ENCODE results near the gene TMEM132C.
"Not testable (repeated sequence)": the region's sequence is repeated elsewhere in the genome, so short reads cannot be mapped to it uniquely, and the experiment has no call there.

TMEM132C gene

DNA sequence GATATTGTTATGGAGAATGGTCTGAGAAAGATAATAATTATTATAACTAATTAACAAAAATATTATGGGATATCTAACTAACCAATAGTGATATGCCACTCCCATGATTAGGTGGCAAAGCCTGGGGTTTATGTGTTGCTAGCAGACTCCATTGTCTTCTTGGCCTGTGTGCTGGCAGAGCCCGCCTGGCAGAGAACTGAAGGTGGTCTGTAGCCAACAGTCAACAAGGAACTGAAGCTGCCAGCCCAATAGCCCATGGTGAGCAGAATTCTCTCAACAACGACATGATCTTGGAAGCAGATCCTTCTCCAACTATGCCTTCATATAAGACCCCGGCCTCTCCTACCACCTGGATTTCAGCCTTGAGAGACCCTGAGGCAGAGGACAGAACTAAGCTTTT, 298.0 kb downstream of the TMEM132C start:
- DNase-seq (ENCODE audit: low read depth): no peak

DNA sequence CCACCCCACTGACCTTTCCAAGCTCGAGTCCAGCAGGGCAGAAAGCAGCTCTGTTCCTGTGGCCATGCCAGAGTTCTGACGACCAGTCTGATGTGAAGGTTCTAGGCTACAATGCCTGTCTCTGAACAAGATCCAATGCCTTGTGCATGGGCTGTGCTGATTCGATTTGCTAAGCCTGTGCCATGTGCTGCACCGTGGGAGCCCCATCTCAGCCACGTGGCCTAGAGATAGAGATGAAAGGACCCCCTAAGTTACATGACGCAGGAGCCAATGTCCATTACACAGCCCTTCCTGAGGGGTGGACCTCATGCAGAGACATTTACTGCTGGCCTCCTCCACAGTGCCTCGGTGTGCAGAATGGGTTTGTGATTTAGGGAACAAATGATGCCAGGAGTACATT, 300.8 kb downstream of the TMEM132C start:
- DNase-seq (ENCODE audit: low read depth): no peak

DNA sequence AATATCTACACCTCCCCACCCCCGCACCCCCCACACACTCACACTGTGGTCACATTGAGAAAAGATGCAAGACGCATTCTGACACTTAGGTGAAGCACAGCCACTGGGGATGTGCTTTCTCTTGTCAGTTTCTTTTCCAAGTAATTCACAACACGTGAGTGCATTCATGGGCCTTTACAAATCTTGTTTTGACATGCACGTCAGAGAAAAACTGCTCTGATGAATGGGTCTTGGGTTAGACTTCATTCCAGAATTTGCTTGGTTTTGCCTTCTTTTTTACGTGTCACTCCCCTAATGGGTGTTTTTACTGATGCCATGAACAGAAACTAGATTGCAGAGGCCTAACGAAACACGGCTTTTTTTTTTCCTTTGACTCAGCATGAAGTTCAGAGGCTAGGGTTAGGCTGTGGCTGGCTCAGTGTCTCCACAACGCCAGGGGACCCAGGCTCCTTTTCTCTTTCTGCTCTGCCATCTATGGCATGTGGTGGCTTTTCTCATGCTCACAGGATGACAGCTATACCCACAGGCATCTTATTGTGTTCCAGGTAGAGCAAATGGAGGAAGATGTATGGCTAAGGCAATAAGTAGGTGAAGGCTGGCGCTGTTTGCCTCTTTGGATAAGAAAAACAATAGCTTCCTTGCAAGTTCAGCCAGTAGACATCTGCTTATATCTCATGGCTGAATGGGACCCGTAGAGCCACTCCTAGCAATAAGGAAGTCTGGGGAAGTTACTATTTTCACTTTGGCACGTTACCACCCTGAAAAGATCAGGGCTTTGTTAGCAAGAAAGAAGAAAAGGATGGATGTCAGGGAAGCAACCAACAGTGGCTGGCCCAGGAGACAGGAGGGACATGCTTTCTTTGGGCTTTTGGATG, 303.5 kb downstream of the TMEM132C start:
- no peak for DNase-seq (ENCODE audit: low read depth)

DNA sequence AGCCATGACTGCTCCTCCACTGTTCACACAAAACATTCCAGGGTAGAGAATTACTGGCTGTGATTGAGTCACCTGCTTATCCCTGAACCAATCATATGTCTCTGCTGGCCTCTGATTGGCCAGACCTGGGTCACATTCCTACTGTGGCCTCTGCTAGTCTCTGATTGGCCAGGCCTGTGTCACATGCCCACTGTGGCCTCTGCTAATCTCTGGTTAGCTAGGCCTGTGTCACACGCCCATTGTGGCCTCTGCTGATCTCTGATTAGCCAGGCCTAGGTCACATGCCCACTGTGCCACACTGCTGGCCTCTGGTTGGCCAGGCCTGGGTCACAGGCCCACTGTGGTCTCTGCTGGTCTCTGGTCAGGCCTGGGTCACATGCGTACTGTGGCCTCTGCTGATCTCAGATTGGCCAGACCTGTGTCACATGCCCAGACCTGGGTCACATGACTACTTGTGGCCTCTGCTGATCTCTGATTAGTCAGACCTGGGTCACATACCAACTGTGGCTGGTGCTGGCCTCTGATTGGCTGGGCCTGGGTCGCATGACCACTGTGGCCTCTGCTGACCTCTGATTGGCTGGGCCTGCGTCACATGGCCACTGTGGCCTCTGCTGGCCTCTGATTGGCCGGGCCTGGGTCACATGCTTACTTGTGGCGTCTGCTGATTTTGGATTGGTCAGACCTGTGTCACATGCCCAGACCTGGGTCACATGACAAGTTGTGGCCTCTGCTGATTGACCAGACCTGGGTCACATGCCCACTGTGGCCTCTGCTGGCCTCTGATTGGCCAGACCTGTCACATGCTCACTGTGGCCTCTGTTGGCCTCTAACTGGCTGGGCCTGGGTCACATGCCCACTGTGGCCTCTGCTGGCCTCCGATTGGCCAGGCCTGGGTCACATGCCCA, 305.2 kb downstream of the TMEM132C start:
- DNase-seq (ENCODE audit: low read depth): no peak

DNA sequence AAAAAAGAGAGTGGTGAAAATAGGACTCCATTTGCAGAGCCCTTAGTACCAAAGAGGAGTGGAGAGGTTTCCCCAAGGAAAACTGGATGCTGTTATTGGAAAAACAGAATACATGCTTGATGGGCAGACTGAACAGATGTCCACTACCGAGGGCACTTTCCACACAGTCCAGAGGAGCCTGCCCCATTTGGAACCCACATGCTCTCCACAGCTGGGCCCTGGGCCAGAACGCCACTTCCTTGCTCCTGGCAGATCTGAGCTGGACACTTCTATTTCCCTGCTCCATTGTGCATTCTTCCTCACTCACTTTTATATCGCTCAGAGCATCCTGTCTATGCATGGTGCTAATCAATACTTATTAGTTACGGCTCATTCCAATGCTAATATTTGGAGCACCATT, 306.9 kb downstream of the TMEM132C start:
- no peak for DNase-seq (ENCODE audit: low read depth)

DNA sequence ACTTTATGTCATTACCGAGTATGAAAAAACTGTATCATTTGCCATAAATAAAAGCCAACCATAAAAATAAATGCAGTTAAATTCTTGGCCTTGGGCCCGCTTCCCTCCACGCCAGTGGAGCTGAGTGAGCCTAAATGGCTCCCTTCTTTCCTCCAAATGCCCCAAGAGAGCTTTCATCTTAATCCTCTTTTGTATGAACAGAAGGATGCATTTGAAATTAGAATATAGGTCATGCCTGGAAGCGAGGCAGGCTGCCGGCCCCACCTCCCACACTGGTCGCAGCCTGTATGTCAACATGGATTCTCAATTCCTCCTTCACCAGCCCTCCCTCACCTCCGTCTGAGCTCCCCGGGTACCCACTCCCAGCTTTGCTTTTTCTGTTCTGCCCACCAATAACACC, 311.1 kb downstream of the TMEM132C start:
- no peak for DNase-seq (ENCODE audit: low read depth)

DNA sequence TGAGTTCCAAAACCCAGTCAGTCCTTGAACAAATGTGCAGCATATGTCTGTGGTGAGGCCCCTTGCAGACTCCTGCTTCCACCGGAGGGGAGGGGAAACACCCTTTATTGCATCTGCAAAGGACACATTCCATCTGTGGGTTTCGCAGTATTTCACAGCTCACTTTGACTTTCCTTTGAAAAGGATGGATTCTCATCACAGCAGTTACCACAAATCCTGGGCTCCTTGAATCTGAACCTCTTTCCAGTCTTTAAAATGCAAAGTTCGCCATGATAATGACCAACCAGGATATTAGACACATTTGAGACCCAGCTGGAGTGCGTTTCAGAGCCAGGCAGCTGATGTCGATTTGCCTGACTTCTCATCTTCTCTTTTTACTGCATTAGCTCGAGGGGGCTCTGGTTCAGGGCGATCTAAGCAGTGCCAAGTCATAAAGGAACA, 314.4 kb downstream of the TMEM132C start:
- DNase-seq (ENCODE audit: low read depth): no peak

DNA sequence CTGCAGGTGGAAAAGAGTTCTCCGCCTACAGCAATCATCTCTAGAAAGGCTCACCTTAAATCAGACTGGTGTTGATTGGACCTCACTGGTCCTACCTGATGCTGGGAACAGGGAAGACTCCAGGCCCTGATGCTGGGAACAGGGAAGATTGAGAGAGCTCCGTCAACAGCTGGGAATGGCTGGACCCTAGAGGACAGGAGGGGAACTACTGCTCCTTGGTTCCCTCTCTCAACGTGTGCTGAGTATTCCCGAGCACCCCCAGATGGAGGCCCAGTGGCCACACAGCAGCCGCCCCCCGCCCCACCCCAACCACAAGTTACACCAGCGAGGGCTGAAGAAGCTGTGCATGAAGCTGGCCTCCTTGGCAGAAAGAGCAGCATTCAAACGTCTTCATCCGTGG, 316.5 kb downstream of the TMEM132C start:
- DNase-seq (ENCODE audit: low read depth): no peak

DNA sequence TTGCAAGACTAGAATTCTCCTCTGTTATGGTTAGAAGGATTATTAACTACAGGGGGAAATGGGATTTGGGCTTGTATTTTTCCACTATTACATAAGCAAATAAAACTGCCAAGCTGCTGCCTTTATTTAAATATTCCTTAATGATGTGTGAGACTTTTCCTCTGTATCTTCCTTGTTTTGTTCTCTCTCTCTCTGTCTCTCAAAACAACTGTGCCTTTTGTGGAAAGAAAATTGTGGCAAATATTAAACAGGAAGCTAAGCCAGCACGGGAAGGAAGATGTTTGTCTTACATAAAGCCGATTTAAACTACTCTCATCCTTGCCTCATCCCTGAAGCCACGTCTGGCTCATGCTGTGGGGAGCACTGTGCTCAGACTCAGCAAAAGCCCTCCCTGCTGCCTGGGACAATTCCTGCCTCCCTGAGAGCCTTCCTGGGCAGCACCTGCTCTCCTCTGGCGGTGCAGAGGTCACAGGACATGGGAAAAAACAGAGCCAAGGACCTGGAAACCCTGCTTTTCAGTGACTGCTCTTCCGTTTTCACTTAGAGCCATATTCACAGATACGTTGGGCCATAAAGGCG, 319.6 kb downstream of the TMEM132C start:
- DNase-seq (ENCODE audit: low read depth): no peak

DNA sequence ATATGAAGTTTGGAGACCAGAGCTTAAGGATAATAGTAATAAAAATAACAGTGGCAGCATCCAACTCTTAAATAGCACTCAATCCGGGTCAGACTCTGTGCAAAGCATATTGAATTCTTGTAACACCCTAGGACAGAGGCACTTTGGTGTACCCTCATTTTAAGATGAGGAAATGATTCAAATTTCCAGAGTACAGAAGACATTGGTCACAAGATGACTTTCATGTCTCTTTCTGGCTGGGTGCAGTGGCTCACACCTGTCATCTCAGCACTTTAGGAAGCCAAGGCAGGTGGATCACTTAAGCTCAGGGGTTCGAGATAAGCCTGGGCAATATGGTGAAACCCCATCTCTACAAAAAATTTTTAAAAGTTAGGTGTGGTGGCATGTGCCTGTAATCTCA, 320.9 kb downstream of the TMEM132C start:
- no peak for DNase-seq (ENCODE audit: low read depth)

DNA sequence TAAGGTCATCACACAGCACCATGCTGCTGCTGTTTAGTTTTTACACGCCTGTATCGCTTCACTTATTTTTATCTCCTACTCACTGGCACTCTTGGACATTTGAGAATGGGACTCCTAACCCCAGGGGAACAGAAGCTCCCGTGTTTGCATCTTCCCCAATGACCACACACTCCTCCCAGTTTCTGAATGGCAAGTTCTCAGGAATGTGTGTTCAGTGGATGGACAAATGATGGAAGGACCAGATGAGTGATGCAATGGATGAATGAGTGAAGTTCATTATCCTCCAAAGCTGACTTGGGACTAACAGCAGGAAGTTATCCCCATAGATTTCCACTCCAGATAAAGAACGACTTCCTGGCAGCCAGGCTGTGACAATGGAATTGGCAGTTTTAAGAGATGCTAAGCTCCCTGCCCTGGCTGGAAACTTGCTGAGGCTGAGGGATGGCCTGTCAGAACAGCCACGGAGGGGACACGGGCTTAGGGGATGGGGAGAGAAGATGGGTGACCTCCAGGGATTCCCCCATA, 325.3 kb downstream of the TMEM132C start:
- DNase-seq (ENCODE audit: low read depth): no peak

DNA sequence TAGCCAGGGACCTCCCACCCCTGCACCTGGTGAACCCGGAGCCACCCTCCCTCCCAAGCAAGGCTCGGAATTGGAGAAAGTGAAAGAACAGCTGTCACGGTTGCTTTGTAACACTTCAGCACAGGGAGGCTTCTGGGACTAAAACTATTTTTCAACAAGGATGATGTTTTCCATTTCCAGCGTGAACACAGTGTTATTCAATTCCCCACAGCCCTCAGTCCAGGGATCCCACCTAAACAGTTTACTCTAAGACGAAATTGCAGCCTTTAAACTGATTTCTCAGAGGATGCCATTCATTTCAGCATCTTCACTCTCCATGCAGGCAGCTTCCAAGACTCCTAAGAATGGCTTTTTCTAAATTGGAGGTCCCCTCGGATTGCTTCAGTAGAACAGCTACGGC, 327.6 kb downstream of the TMEM132C start:
- no peak for DNase-seq (ENCODE audit: low read depth)

DNA sequence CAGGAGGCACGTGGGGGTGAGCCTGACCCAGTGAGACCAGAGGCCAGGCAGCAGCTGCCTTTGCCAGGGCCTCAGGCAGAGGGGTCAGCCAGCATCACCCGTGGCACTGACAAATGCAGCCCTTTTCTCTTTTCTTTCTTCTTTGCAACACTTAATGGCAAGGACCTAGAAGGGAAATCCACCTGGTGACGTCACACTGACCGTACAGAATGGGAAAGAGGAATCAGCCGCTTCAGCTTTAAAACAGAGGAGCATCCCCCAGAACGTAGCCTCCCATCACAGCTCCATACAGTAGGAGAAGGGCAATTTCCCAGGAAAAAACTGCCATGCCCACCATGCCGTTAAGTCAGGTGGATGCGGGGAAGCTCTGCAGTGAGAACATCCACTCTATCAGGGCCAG, 328.6 kb downstream of the TMEM132C start:
- DNase-seq (ENCODE audit: low read depth): no peak

DNA sequence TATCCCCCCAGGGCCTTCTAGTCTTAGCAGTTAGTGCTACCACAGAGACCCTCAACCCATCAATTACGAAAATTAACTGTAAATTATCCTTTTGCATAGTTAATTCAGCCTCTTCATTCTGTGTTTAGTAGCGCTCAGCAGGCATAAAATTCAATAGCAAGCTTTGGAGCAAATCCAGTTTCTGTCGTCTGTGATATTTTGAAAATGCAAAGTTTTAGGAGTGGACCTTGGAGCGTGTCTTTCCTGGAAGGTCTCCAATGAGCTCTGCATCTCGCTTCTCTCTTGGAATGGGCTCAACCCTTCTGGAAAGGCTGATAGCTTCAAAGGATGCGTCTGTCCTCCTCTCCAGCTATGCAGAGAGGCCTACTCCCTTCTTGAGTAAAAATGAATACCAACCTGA, 333.9 kb downstream of the TMEM132C start:
- no peak for DNase-seq (ENCODE audit: low read depth)

DNA sequence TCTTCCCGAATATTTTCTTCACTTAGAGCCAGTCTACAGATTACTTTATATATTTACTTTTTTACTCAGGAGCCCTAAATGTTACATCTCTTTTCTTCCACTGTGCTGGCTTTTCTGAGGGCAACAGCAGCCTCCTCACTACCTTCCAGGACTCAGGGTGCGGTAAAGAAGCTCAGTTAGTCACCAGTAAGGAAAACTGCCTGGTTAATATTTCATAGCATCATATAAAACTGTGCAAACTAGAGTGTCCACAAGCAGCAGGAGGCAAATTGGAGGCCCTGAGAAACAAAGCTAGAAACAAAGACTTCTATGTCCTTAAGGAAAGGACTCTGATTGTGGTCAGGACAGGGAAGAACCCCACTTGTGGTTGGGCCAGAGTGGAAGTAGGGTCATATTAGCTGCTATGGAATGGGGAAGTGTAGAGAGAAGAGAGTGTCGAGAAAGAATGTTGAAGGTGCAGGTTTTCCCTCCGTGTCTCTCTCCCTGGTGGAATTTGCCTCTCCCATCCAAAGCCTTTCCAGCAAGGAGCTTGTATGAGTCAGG, 336.7 kb downstream of the TMEM132C start:
- DNase-seq (ENCODE audit: low read depth): no peak

DNA sequence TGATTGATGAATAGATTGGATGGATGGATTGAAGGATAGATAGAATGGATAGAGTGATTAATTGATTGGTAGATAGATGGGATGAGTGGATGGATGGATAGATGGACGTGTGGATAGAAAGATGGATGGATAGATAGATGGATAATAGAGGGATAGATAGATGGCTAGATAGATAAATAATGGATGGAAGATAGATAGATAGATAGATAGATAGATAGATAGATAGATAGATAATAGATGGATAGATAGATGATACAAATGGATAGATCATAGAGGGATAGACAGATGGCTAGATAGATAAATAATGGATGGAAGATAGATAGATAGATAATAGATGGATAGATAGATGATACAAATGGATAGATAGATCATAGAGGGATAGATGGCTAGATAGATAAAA, 337.2 kb downstream of the TMEM132C start:
- not testable (repeated sequence) for DNase-seq (ENCODE audit: low read depth)

DNA sequence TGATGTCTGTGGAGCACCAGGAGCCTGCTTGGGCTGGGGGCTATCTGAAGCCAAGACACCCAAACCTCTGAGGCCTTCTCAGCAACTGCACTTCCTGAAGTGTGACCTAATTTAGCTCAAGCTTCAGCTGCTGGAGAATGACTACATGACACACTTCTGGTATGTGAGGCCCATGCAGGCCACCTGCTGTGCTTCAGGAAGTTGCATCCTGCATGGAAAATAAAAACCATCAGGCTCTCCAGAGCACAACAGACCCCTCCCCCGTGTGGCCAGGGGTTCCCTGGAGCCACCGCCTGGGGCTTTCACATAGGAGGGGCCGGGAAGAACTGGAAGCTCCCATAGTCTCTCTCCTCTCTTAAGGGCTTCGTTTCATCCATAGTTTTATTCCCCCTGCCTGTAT, 339.1 kb downstream of the TMEM132C start:
- no peak for DNase-seq (ENCODE audit: low read depth)

DNA sequence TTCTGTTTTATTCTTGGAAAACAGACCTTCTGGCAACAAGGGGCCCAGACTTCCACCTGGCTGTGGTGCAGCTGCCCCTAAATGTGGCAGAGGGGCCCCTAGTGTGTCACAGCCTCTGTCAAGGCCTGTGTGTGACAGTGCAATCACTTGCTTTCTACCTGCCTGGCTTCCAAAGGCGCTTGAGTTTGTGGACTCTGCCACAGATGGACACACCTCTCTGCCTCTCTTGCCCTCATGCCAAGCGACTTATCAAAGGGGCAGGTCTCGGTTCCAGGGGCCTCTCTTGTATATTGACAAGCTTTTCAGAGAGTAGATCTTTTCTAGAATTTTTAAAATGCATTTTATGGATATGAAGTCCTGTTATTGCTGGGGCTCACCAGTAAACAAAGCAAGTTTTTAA, 339.6 kb downstream of the TMEM132C start:
- DNase-seq (ENCODE audit: low read depth): no peak

DNA sequence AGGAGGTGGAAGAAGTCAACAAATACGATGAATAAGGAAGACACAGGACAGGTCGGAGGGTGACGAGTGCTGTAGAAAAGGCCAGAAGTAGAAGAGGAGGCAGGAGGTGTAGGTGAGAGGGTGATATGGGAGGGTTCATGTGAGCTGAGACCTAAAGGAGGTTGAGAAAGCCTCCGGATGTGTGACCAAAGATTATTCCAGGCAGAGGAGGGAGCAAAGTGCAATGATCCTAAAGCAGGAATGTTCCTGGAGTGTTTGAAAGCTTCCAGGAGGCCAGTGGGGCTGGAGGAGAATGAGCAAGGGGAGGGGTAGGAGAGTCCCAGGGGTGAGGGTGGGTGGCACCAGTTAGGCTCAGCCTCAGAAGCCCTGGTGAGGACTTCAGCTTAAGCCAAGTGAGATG, 340.0 kb downstream of the TMEM132C start:
- no peak for DNase-seq (ENCODE audit: low read depth)

DNA sequence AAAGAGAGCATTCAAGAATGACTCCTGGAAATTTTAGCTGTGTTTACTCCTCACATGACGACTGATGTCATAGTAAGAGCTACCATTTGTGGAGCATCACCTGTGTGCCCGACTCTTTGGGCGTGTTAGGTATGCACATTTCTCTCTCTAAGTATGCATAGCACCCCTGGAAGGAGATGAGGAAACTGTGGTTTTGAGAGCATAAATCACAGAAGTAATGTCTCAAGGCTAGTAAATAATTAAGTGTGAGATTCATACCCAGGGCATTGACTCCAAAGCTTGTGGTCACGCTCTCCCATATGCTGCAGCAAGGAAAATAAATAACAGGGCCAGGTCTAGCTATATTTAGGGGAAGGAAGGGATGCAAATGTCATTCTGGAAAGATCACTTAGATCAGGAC, 340.7 kb downstream of the TMEM132C start:
- no peak for DNase-seq (ENCODE audit: low read depth)

DNA sequence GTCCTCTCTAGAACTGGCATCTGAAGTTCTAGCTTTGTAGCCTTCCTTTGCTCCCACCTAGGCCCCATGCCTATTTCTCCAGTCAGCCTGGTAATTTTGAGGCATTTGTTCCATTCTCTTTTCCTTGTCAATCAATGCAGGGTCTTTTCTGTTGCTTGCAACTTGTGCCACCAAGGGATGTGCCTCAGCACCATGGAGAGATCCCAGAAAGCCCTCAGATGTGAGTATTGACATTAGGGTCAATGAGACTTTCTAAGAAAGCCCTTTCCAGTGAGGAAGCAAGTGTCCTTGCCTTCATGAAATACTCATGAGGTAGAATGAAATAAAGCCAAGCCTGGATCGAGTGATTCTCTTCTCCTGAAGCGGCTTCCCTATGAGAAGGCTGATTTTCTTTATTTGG, 342.9 kb downstream of the TMEM132C start:
- DNase-seq (ENCODE audit: low read depth): no peak

DNA sequence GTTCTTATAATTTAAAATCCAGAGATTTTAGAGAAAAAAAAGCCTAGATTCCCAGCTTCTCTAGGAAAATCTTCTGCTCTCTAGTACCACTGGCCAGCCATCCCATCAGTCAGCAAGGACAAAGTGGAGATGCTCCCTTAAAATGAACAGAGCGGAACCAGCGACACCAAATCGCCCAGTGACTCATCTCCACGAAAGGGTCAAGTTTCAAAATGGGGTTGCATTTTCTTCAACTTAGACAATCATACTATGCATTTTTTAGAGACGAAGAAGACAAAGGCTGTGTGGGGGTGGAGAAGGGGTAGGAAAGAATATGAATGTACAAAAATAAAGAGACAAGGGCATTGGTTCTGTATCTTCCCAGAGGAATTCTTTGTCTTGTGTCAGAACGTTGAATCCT, 344.8 kb downstream of the TMEM132C start:
- no peak for DNase-seq (ENCODE audit: low read depth)

All from activated T-helper 9 cell treated with anti-CD3 and anti-CD28 coated beads, Interleukin-2, amount 50 U/mL, for 16 hours (primary cell).